Measurements from ENCODE around the gene ZDHHC14. TPM values are rescaled to one million over a fixed set of nuclear protein-coding genes. Genes with fewer than 3 reads are reported as not detected.

Gene ZDHHC14
- total RNA-seq, 6 experiments from 2014 or later: 5.2 to 6.7 (median 6.0) TPM

DNA sequence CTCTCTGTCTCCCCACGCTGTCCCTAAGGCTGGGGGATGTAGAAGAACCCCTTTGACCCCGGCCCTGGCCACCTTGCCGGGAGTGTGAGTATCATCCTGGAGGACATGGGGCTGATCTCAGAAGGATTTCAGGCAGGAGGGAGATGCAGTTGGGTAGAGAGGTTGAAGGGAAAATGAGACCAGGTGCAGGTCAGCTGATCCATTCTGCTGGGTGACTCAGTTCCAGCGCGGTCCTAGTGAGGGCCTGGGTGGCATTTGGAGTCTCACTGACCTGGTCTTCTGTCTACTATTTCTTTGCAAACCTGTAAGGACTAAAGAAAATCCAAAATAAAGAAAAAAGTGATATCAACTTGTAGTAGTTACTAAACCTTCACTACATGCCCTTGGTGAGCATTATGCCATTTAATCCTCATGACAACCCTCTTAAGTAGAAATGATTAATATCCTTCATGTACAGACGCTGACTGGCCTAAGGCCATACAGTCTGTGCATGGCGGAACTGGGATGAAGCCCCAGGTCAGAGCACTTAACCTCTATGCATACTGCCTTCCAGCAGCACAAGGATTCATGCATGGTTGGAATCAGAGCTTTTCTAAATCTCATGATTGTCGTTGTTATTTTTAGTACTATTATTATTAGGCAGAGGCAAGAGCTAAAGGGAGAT is 106.3 kb downstream of the ZDHHC14 start:
- TF ChIP-seq, protein P1, sequence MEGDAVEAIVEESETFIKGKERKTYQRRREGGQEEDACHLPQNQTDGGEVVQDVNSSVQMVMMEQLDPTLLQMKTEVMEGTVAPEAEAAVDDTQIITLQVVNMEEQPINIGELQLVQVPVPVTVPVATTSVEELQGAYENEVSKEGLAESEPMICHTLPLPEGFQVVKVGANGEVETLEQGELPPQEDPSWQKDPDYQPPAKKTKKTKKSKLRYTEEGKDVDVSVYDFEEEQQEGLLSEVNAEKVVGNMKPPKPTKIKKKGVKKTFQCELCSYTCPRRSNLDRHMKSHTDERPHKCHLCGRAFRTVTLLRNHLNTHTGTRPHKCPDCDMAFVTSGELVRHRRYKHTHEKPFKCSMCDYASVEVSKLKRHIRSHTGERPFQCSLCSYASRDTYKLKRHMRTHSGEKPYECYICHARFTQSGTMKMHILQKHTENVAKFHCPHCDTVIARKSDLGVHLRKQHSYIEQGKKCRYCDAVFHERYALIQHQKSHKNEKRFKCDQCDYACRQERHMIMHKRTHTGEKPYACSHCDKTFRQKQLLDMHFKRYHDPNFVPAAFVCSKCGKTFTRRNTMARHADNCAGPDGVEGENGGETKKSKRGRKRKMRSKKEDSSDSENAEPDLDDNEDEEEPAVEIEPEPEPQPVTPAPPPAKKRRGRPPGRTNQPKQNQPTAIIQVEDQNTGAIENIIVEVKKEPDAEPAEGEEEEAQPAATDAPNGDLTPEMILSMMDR (IDR thresholded peaks at IDR 0.05): no peak
- no peak for DNase-seq
- H3K9me3 Mint-ChIP-seq: no peaks in the 10 kb centered on the region
- H3K4me3 Mint-ChIP-seq: no peak overlapping the region
- no peaks in the 10 kb centered on the region for H3K36me3 Mint-ChIP-seq (ENCODE audit: low read depth)
- peaks cover 4% of the 10 kb centered on the region for H3K27me3 Mint-ChIP-seq (ENCODE audit: insufficient read depth)
- H3K4me1 Mint-ChIP-seq (ENCODE audit: low read depth): no peaks in the 10 kb centered on the region
- no peak overlapping the region for H3K27ac Mint-ChIP-seq

DNA sequence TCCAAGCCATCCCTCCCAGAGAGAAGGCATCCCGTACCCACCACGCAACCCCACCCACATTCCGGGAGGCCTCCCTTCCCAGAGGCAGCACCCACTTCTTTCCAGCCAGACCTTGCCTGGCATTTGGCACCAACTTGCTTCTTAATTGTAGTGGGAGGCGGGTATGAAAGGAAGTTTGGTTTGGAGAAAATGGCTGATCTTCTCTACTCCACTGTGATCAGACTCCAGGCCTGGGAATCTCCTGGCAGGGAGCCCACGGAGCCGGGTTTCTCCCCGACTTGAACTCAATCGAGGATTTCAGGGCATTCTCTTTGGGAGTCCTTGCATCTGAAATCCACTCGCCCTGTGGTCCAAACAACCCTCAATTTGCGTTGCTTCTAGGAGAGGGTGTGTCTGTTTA is 107.1 kb downstream of the ZDHHC14 start:
- H3K9me3 Mint-ChIP-seq: no peaks in the 10 kb centered on the region
- no peaks in the 10 kb centered on the region for H3K36me3 Mint-ChIP-seq (ENCODE audit: low read depth)

DNA sequence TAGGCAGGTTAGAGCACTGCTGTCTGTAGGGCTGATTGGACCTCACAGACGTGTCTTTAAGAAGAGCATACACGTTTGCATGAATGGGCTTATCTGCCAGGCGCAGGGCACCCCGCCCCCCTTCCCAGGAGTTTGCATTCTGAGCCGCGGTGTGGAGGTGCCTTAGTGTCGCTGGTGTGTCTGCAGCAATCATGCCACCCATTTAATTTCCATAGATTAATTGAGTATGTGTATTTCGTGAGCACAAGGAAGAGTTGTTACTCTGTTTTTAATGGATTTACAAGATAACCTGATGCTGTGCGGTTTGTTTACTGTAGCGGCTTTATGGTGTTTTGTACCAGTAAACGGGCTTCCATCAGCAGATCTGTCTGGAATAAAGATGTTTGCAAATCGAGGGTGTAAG is 107.7 kb downstream of the ZDHHC14 start:
- Mint-ChIP-seq H3K4me1 (ENCODE audit: low read depth) (no peaks in the 10 kb centered on the region), H3K27ac (no peak overlapping the region), H3K36me3 (ENCODE audit: low read depth) (no peaks in the 10 kb centered on the region), H3K4me3 (no peak overlapping the region), H3K9me3 (no peaks in the 10 kb centered on the region), H3K27me3 (ENCODE audit: insufficient read depth) (peaks cover 4% of the 10 kb centered on the region)
- TF ChIP-seq, protein P1 (IDR thresholded peaks at IDR 0.05): no peak
- no peak for DNase-seq

More for the DNA sequence above, 107.1 kb downstream of the ZDHHC14 start:
- no peak for DNase-seq
- H3K27ac Mint-ChIP-seq: no peak overlapping the region
- H3K4me3 Mint-ChIP-seq: no peak overlapping the region
- H3K27me3 Mint-ChIP-seq (ENCODE audit: insufficient read depth): peaks cover 4% of the 10 kb centered on the region
- H3K4me1 Mint-ChIP-seq (ENCODE audit: low read depth): no peaks in the 10 kb centered on the region
- TF ChIP-seq, protein P1 (IDR thresholded peaks at IDR 0.05): no peak

DNA sequence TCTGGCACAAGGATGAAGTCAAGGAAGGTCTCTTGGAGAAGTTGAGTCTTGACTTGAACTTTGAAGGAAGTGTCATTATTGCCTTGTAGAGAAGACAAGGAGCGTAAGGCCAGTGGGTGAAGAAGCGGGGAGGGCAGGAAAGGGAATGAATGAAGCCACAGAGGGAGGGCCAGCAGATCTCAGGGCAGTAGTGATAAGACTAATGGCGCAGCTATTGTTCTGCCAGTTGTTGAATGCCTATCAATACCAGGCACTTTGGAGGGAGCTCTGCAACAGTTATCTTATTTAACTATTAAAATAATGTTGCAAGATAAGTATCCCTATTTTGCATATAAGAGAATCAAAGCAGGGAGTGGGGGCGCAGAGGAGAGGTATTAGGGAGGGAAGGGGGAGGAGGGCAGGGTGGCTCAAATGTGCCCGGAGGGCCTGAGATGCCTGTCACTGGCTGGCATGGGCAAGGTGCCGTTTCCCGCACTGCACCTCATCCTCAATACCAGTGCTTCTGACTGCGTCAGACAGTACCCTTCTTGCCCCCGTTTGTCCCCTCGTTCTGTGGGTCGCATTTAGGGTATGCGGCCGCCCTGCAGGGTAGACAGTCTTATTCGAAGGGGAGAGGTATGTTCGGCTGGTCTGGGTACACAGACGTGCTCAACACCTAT is 109.8 kb downstream of the ZDHHC14 start:
- Mint-ChIP-seq H3K4me3 (no peak overlapping the region), H3K27me3 (ENCODE audit: insufficient read depth) (peaks cover 5% of the 10 kb centered on the region), H3K36me3 (ENCODE audit: low read depth) (no peaks in the 10 kb centered on the region), H3K4me1 (ENCODE audit: low read depth) (no peaks in the 10 kb centered on the region), H3K27ac (no peak overlapping the region), H3K9me3 (no peaks in the 10 kb centered on the region)
- no peak for DNase-seq
- TF ChIP-seq, protein P1 (IDR thresholded peaks at IDR 0.05): no peak

DNA sequence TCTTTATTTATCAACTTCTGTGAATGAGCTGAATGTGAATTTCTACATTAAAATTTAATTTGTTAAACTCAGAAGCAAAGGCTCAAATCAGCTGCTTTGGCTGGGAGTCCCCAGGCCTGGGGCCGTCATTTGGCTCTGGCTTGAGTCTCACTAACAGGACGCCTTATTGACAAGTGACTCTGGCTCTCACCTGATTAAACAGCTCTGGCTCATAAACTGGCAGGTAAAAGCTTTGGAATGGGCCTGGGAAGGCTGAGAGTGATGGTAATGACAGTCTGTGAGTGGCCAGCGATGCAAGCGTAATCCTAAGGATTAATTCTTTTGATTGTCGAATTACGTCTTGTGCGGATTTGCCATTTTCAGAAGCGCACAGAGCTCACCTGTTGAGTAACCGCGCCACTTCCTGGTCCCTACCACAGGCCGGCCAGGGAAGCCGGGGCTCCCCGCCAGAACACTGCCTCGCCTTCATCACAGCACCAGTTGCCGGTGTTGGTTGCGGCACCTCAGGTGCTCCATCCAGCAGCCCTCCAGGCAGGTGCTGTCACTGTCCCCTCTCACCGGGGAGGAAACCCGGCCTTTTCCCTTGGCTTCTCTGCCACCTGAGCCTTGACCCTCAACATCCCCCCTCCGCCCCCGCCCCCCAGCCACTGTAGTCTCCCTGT is 110.7 kb downstream of the ZDHHC14 start:
- Mint-ChIP-seq H3K36me3 (ENCODE audit: low read depth) (no peaks in the 10 kb centered on the region), H3K4me3 (no peak overlapping the region), H3K27me3 (ENCODE audit: insufficient read depth) (peaks cover 3% of the 10 kb centered on the region), H3K9me3 (no peaks in the 10 kb centered on the region), H3K27ac (no peak overlapping the region), H3K4me1 (ENCODE audit: low read depth) (no peaks in the 10 kb centered on the region)
- TF ChIP-seq, protein P1 (IDR thresholded peaks at IDR 0.05): no peak
- no peak for DNase-seq

All from HFFc6 (cell line).